Activated CD4-positive, alpha-beta T cell treated with anti-CD3 and anti-CD28 coated beads for 48 hours (primary cell): Measurements from ENCODE around the gene PTPN6.

Source experiments
- DNase-seq: peaks from one replicate; pipeline ENCODE4 v3.0.0-alpha.2; 2020

Gene PTPN6

DNA sequence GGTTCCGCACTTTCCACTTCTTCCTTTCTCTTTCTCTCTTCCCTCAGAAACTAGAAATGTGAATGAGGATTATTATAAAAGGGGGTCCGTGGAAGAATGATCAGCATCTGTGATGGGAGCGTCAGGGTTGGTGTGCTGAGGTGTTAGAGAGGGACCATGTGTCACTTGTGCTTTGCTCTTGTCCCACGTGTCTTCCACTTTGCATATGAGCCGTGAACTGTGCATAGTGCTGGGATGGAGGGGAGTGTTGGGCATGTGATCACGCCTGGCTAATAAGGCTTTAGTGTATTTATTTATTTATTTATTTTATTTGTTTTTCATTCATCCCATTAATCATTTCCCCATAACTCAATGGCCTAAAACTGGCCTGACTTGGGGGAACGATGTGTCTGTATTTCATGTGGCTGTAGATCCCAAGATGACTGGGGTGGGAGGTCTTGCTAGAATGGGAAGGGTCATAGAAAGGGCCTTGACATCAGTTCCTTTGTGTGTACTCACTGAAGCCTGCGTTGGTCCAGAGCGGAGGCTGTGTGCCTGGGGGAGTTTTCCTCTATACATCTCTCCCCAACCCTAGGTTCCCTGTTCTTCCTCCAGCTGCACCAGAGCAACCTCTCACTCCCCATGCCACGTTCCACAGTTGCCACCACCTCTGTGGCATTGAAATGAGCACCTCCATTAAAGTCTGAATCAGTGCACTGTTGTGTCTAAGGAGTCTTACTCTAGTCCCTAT is 28.0 kb upstream of the PTPN6 start:
- no peak for DNase-seq

- no peak for DNase-seq
Measured at GRCh38 chr12:6923851-6924250, 27.3 kb upstream of the PTPN6 start.

DNA sequence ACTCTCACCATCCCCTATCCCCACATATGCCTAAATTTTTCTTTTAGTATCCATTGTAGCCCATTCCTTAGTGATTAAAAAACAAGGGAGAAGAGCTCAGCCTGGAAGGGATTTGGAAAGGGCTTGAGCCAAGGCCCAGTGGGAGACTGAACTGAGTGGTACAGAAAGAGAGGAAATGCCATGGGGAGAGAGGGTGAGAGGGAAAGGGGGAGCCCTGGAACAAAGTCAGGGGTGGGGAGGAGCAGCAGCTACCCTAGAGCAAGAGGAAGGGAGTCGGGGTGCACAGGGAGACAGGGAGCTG is 26.0 kb upstream of the PTPN6 start:
- DNase-seq, result no peak

GRCh38 chr12:6925540-6926279 is 25.4 kb upstream of the PTPN6 start:
- DNase-seq, result no peak

DNA sequence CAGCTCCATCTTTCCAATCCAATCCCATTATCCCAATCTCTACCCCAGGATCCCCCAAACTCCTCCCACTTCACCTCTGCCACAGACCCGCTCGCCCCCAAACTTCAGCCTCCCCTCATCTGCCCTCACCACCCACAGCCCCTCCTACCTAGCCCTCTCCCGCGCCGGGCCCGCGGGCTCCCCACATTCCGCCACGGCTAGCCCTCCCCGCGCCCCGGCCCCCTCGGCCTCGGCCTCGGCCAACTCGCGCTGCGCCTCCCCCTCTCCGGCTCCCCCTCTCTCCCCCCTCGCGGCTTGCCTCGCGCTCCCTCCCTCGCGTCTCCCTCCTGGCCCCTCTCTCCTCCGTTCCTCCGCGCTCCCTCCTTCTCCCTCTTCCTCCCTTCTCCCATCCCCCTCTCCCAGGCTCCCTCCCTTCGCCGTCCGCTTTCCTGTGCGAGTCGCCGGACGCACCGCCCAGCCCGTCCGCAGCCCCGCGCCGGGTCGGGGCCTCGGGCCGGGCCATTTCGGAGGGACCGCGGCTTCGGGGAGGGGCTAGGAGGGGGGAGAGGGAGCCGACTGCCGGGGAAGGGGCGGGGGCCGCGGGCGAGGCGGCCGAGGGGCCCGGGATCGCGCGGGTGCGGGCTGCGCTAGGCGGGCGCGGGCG is 23.7 kb upstream of the PTPN6 start, which contains the start of gene ATN1:
TSS of gene ATN1 (plus strand) at position 581 of the 643 bp plus-strand sequence. CDS start 6,043 bp downstream, outside the sequence.
- peak; percentile 56 for DNase-seq

- no peak for DNase-seq
Measured at GRCh38 chr12:6928022-6928702, 23.0 kb upstream of the PTPN6 start.

GRCh38 chr12:6928703-6929407 is 22.3 kb upstream of the PTPN6 start:
- DNase-seq, result no peak

DNA sequence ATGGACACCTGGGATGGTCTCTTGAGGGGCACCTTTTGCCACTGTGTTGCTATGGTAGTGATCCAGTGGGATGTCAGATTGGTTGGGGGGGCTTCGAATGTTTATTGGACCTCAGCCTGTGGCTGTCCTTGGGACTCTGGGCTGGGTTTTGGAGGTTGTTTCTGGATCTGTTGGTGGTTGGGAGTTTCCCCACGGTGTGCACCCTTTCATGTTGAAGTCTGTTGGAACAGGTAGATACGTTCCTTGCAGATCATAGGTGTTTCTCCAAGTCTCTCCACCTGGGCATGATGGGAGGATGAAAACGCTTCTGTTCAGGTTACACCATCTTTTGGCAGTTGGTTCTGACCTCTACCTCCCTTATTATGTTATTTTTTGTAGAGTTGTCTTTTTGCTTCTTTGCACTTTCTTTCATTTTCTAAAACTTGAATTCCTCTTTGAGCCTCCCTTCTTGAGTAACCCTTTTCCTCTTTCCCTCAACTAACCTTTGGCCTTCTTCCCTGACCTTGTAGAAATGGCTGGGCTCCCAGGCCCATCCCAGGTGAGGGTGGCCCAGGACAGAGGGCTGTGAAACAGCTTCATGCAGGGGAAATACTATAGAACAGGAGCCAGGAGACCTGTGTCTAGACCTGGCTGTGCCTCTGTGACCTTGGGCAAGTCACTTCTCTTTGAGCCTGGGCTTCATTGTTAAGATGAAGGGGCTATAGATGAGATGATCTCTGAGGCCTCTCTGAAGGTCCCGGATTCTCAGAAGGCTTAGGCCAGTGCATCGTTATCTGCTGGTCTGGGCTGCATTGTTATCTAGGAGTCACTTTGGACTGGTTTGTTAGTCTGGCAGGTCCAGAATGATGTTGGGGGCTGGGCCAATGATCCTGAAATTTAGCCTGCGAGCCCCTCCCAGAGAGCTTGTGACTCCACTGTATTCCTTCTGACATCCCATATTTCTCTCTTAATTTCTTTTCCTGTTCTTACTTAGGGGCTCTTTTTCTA is 21.4 kb upstream of the PTPN6 start:
- no peak for DNase-seq

- DNase-seq, result no peak
Measured at GRCh38 chr12:6932766-6933165, 18.4 kb upstream of the PTPN6 start.

GRCh38 chr12:6934110-6934509 is 17.0 kb upstream of the PTPN6 start:
- no peak for DNase-seq

- DNase-seq, result no peak
Measured at GRCh38 chr12:6935371-6936193, 15.6 kb upstream of the PTPN6 start.

GRCh38 chr12:6936194-6936635 is 14.9 kb upstream of the PTPN6 start:
- no peak for DNase-seq

GRCh38 chr12:6936636-6937480 is 14.3 kb upstream of the PTPN6 start:
- DNase-seq, result peak; percentile 76

- DNase-seq, result peak; percentile 95
Measured at GRCh38 chr12:6937481-6938352, 13.4 kb upstream of the PTPN6 start.

DNA sequence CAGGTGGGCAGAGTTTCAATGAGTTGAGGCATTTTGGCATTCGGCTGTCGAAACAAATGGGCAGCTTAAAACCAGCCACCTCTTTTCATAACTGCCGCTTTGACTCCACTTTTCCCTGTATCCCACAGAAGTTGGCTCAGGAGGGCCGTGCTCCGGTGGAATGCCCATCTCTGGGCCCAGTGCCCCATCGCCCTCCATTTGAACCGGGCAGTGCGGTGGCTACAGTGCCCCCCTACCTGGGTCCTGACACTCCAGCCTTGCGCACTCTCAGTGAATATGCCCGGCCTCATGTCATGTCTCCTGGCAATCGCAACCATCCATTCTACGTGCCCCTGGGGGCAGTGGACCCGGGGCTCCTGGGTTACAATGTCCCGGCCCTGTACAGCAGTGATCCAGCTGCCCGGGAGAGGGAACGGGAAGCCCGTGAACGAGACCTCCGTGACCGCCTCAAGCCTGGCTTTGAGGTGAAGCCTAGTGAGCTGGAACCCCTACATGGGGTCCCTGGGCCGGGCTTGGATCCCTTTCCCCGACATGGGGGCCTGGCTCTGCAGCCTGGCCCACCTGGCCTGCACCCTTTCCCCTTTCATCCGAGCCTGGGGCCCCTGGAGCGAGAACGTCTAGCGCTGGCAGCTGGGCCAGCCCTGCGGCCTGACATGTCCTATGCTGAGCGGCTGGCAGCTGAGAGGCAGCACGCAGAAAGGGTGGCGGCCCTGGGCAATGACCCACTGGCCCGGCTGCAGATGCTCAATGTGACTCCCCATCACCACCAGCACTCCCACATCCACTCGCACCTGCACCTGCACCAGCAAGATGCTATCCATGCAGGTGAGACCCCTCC is 12.6 kb upstream of the PTPN6 start:
- DNase-seq, result no peak

DNA sequence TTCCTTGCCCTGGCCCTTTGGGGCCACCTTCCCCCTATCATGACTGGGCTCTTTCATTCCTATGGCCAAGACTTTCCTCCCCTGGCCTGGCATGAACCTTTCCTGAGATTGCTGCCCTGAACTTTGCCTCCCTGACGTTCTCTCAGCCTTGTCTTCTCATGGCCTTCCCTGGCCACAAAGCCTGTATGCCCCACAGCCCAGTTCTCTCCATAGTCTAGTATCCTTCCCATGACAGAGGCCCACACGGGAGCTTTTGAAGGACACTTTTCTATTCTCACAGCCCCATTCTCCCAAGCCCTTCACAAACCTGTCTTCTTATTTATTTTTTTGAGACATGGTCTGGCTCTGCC is 12.0 kb upstream of the PTPN6 start:
- no peak for DNase-seq

- no peak for DNase-seq
Measured at GRCh38 chr12:6941267-6941666, 9.9 kb upstream of the PTPN6 start.

DNA sequence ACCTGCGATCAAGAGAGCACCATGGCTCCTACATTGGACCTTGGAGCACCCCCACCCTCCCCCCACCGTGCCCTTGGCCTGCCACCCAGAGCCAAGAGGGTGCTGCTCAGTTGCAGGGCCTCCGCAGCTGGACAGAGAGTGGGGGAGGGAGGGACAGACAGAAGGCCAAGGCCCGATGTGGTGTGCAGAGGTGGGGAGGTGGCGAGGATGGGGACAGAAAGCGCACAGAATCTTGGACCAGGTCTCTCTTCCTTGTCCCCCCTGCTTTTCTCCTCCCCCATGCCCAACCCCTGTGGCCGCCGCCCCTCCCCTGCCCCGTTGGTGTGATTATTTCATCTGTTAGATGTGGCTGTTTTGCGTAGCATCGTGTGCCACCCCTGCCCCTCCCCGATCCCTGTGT is 9.4 kb upstream of the PTPN6 start:
- no peak for DNase-seq
